Measurements from ENCODE around the gene BPIFA3.
"Not testable (repeated sequence)": the region's sequence is repeated elsewhere in the genome, so short reads cannot be mapped to it uniquely, and the experiment has no call there.

The BPIFA3 gene

DNA sequence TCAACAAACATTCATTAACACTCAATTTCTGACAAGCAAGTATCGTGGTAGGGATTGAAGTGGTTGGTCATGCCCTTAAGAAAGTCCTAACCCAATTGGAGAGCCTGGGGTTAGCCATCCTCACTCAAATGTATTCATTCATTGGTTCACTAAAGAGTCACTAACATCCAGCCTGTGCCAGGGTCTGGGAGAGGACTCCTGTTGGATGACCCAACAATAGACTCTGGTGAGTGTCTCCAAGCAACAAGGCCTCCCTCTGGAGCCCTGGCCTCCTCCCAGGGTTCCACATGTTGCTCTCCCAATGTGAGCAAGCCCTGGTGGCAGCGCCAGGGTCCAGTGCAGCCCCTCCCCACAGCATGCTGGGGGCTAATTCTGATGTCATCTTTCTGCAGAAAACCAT is at the start of gene BPIFA3:
Gene BPIFA3, plus strand, starts transcription at position 301 of the 400 bp plus-strand sequence. CDS start 185 bp downstream, outside the sequence.
- no peak for DNase-seq

DNA sequence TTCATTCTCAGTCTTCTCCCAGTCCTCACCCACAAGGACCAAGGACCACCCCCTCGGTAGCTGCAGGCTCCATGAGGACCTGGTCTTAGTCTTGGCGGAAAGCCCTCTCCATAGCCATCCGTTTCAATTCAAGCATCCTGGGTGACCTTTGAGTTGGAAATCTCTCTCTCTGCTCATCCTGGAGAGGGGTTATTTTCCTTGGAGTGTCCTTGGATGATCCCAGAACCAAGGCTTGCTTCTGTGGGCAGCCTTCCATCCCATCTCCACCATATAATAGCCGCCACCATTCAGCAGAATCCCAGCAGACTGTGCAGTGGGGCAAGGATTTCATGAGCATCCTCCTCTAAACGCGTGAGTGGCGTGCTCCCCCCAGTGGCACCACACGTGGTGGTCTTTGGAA is 49.3 kb upstream of the BPIFA3 start, which contains the start of gene BPIFA2:
Gene BPIFA2, plus strand, starts transcription at position 301 of the 400 bp plus-strand sequence. CDS start 987 bp downstream, outside the sequence.
- no peak for DNase-seq

GRCh38 chr20:33169176-33169794 is 47.9 kb upstream of the BPIFA3 start:
- DNase-seq: no peak

DNA sequence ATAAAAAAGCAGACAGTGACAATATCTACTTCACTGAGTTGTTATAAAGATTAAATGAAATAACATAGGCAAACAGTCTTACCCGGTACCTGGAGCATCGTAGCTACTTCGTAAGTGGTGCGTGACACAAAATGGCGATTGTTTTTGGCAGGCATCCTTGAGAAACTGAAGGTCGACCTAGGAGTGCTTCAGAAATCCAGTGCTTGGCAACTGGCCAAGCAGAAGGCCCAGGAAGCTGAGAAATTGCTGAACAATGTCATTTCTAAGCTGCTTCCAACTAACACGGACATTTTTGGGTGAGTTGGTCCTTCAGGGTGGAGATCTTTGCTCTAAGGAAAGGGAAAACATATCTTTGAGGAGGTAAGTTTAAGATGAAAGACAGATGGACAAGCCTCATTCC is 44.4 kb upstream of the BPIFA3 start:
- peak; percentile 6 for DNase-seq

DNA sequence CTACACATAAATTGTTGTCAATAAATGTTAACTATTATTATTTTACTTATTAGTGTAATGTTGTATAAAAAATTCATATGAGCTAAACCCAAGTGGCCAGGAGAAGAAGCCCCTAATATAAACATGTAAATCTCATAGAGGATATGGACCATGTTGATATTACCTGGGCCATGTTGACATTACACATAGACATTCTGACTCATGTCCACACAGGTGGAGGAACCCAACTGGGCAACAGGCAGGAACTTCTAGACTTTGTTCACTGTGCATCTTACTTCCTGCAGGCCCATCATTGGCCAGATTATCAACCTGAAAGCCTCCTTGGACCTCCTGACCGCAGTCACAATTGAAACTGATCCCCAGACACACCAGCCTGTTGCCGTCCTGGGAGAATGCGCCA is 42.0 kb upstream of the BPIFA3 start:
- peak; percentile 7 for DNase-seq

- no peak for DNase-seq
Observed at GRCh38 chr20:33176101-33176500, 41.1 kb upstream of the BPIFA3 start.

GRCh38 chr20:33177866-33178265 is 39.3 kb upstream of the BPIFA3 start:
- DNase-seq: no peak

DNA sequence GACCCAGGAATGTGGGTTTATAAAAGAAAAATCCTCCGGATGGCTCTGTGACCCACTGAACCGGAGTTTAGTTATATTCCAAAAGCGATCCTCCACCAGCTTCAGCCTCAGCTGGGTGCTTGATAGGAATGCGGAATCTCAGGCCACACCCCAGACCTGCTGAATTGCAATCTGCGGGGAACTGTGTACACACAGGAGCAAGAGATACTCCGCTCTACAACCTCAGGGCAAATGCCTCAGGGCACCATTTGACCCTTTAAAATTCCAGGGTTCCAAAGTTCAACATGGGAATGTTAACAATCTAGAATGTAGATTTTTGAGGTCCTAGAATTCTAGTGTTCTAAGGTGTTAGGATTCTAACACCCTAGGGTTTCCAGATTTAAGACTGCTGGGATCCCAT is 38.4 kb upstream of the BPIFA3 start:
- peak; percentile 21 for DNase-seq

- no peak for DNase-seq
Observed at GRCh38 chr20:33180169-33180568, 37.0 kb upstream of the BPIFA3 start.

DNA sequence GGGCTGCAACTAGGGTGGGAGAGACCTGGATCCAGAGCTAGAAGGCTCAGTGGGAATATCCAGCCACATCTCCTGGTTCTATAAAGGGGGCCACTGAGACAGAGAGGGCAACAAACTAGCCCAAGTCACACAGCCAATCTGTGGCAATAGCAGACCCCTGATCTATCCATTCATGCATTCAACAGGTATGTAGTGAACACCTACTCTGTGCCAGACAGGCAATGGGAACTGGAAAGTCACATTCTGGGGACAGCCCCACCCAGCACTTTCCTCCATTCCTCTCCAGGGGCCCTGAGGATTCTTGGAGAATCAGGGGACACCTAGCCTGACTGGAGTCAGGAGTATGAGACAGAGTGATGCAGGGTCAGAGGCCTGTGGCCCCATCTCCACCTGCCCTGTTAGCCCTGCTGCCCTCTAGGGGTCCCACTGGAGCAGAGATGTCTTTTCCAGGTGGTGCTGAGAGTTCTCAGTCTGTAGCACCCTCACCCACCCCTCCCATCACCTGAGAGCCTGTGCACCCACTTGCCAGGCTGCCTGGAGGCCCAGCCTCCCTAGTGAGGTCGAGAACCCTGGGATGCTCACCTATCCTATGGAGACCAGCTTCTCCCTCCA is 35.6 kb upstream of the BPIFA3 start:
- DNase-seq: no peak

DNA sequence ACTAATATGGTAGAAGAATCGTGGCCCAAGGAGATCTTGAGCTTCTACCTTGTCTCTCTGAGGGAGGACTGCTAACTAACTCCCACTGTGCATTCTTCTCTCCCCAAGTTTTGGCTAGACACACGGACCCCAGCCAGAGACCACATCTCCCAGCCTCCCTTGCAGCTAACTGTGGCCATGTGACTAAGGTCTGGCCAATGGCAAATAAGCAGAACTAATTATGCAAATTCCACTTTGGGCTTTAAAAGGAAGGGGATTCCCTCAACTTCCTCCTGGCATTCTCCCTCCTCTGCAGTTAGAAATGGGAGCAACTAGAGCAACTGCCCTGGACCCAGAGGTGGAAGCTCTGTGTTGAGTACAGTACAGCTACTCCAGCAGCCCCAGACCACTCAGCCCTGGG is 33.8 kb upstream of the BPIFA3 start:
- no peak for DNase-seq

DNA sequence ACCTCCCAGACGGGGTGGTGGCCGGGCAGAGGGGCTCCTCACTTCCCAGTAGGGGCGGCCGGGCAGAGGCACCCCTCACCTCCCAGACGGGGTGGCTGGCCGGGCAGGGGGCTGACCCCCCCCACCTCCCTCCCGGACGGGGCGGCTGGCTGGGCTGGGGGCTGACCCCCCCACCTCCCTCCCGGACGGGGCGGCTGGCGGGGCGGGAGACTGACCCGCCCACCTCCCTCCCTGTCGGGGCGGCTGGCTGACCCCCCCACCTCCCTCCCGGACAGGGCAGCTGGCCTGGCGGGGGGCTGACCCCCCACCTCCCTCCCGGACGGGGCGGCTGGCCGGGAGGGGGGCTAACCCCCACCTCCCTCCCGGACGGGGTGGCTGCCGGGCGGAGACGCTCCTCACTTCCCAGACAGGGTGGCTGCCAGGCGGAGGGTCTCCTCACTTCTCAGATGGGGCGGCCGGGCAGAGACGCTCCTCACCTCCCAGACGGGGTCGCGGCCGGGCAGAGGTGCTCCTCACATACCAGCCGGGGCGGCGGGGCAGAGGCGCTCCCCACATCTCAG is 32.0 kb upstream of the BPIFA3 start:
- DNase-seq: not testable (repeated sequence)

GRCh38 chr20:33187491-33187890 is 29.7 kb upstream of the BPIFA3 start:
- no peak for DNase-seq

GRCh38 chr20:33188421-33188820 is 28.7 kb upstream of the BPIFA3 start:
- no peak for DNase-seq

- DNase-seq: peak; percentile 55
Observed at GRCh38 chr20:33191484-33191883, 25.7 kb upstream of the BPIFA3 start.

- DNase-seq: no peak
Observed at GRCh38 chr20:33191955-33192354, 25.2 kb upstream of the BPIFA3 start.

- no peak for DNase-seq
Observed at GRCh38 chr20:33192912-33193501, 24.1 kb upstream of the BPIFA3 start.

DNA sequence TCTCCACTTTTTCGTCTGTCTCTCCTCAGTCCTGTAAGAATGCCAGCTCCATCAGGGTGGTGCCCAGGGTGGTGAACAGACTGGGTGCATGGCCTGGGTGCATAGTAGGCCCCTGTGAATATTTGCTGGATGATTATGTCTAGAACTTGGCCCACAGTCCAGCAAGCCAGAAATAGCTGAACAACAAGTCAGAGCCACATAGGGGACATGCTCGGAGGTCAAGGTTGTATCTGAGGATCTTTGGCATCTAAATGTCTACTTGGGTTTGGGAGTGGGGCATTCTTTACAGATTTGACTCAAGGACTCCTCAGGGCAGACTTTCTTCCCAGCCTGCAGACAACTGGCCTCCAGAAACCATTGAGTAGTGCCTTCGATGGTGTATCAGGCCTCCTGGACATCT is 18.1 kb upstream of the BPIFA3 start:
- DNase-seq: no peak

DNA sequence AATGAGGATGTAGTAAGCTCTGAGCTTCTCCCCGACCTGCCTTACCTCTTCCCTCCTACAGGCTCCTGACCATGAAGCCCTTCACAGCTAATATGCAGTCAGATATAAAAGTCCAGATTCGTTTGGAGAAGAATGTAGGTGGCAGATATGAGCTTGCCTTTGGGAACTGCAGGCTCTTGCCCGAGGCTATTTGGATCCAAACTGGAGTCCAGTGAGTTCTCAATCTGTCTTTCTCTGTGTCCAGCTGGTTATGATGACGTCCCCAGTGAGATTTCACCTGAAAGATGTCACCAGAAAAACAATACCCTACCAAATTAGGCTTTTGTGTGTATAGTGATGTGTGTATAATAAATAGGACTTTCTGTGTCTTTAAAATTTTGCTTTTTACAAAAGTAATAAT is 14.7 kb upstream of the BPIFA3 start:
- peak; percentile 10 for DNase-seq

GRCh38 chr20:33203444-33203843 is 13.7 kb upstream of the BPIFA3 start:
- no peak for DNase-seq

DNA sequence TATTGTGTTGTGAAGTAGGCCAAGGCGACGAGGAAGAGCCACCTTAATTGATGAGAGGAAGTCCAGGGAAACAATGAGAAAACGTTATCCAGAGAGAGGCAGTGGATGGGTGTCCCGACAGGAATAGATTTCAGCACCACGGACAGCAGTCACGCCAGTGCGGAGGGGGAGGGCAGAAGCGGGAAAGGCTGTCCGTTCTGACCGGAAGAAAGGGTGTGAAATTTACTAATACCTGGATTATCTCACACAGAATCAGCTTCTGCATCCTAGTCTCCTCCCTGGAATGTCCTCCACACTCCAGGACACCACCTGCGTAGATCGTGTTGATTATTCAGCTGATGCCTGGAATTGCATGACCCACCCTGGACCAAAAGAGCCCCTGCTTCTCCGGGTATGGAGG is 7.4 kb upstream of the BPIFA3 start:
- no peak for DNase-seq

DNA sequence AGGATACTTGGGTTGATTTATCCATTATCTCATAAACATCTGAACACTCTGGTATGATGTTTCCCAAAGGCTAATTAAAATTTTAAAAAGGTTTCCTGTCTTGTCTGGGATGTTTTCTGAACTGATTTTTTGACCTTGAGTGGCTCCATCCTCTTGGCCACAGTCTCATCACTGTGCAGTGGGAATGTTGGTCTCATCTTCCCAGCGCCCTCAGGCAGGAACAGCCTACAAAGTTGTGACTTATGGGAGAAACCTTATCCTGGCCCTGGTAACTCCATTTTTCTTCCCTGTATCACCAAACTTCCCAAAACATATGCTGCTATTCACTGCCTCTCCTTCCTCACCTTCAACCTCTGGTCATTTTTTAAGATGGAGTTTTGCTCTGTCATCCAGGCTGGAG is 6.8 kb upstream of the BPIFA3 start:
- no peak for DNase-seq

DNA sequence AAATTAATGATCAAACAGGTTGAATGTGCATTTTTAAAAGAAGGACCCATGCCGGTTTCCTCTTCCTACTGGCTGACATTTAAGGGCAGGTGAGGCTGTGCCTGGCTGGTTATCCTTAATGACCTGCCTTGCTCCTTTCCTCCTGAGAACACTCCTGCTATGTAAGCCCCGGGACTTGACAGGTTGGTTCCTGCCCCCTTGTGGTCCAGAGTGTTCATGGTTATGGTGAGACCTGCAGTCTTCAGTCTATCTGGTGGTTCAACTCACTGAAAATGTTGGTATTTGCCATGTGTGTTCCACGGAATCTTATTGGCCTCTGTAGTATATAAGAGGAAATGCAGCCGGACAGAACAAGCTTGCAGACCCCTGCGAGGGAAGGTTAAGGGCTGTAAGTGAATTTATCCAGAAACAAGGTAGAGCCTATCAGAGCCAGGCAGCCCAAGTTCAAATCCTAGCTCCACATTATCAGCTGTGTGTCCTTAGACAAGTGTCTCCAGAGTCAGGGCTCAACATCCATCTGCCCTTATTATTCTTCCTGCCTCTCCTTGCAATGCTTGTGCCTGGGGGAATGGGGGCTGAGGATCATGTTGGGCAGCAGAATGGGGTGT is 5.2 kb upstream of the BPIFA3 start:
- DNase-seq: peak; percentile 81

DNA sequence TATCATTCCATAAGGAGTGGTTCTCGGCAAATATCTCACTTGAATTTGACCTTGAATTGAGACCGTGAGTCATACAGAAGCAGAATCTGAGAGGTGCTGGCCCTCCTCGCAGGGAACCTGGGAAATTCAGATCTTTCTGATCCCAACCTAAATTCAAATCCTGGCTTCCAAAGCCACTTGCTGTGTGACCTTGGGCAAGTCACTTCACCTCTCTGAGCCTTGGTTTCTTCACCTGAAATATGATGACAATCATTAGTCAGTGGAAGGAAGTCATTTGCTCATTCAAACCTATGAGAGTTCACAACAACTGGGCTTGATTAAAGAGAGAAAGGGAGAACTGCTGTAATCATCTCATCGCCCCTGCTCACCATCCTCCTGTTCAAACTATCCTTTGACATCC is 7.2 kb downstream of the BPIFA3 start:
- DNase-seq: no peak

All from NCI-H69 (cell line).